HepG2 (cell line): Measurements from ENCODE around the gene TTC16. TPM values are rescaled to one million over a fixed set of nuclear protein-coding genes. Genes with fewer than 3 reads are reported as not detected.

ENCODE experiments used
- EED ChIP-seq: sonication (generic); formaldehyde crosslinking; IDR thresholded peaks from 2 replicates; pipeline ENCODE4 v1.5.0; 2020; ENCODE audit warnings: mild to moderate bottlenecking, missing genetic modification reagents
- HDAC1 ChIP-seq: sonication (generic); formaldehyde crosslinking; IDR thresholded peaks from 2 replicates; pipeline ENCODE4 v1.5.1; 2020; ENCODE audit warnings: mild to moderate bottlenecking, missing genetic modification reagents
- HMGXB3 ChIP-seq: sonication (generic); formaldehyde crosslinking; IDR thresholded peaks from 2 replicates; pipeline ENCODE4 v1.4.0; 2020; ENCODE audit warnings: missing genetic modification reagents, borderline replicate concordance
- HNRNPH1 ChIP-seq: fragments of 200-400 bp; formaldehyde crosslinking; optimal IDR thresholded peaks from 2 replicates; pipeline ENCODE3; 2017; ENCODE audit warnings: mild to moderate bottlenecking, low read depth, low read length
- KAT2B ChIP-seq: fragments of 150-350 bp; IDR thresholded peaks from 2 replicates; pipeline ENCODE4 v1.6.1; 2014; ENCODE audit warnings: low read depth, low read length, borderline replicate concordance
- KDM3A ChIP-seq: IDR thresholded peaks from 2 replicates; pipeline ENCODE4 v1.6.1; 2018; ENCODE audit warnings: low read depth, missing compliant biosample characterization
- KLF9 ChIP-seq: IDR thresholded peaks from 2 replicates; pipeline ENCODE4 v1.6.1; 2016; ENCODE audit warnings: low read depth
- MATR3 ChIP-seq: sonication (generic); formaldehyde crosslinking; IDR thresholded peaks from 2 replicates; pipeline ENCODE4 v1.4.0; 2020; ENCODE audit warnings: missing genetic modification reagents
- NFKBIZ ChIP-seq: IDR thresholded peaks from 2 replicates; pipeline ENCODE4 v1.6.1; 2018; ENCODE audit warnings: missing genetic modification reagents, missing compliant biosample characterization
- NR2C2 ChIP-seq: sonication (generic); formaldehyde crosslinking; IDR thresholded peaks from 2 replicates; pipeline ENCODE4 v1.4.0; 2020; ENCODE audit warnings: missing genetic modification reagents, mild to moderate bottlenecking, moderate library complexity, borderline replicate concordance
- TERF1 ChIP-seq: sonication (generic); formaldehyde crosslinking; IDR thresholded peaks from 2 replicates; pipeline ENCODE4 v1.8.0; 2022; ENCODE audit warnings: mild to moderate bottlenecking, missing genetic modification reagents, moderate library complexity
- USF2 ChIP-seq, 2 experiments: sonication (generic) in 1 of 2; formaldehyde crosslinking in 1 of 2; IDR thresholded peaks; 2 replicates each; pipeline versions ENCODE4 v1.5.1 to v1.6.1; 2011 to 2020; ENCODE audit warnings: borderline replicate concordance in 1 of 2, low read depth in 1 of 2, low read length in 1 of 2, mild to moderate bottlenecking in 1 of 2, missing genetic modification reagents in 1 of 2, moderate library complexity in 1 of 2
- ZFP37 ChIP-seq: sonication (generic); formaldehyde crosslinking; IDR thresholded peaks from 2 replicates; pipeline ENCODE4 v1.4.0; 2020; ENCODE audit warnings: missing genetic modification reagents, borderline replicate concordance
- ZNF280D ChIP-seq: sonication (generic); formaldehyde crosslinking; IDR thresholded peaks from 2 replicates; pipeline ENCODE4 v1.5.1; 2020; ENCODE audit warnings: mild to moderate bottlenecking, missing genetic modification reagents
- ZNF547 ChIP-seq: sonication (generic); formaldehyde crosslinking; IDR thresholded peaks from 2 replicates; pipeline ENCODE4 v1.5.1; 2020; ENCODE audit warnings: mild to moderate bottlenecking, missing genetic modification reagents
- ZNF562 ChIP-seq: sonication (generic); formaldehyde crosslinking; IDR thresholded peaks from 2 replicates; pipeline ENCODE4 v1.8.0; 2022; ENCODE audit warnings: missing genetic modification reagents, borderline replicate concordance
- polyA plus RNA-seq, 8 experiments: library from polyadenylated mRNA; depleted of rRNA in 3 of 8; stranded (reverse) in 7 of 8; unstranded in 1 of 8; fragments of >200 nt; fragmentation: Illumina TruSeq in 4 of 8; extraction: Trizol in 4 of 8; gene quantifications; 2 replicates each; pipeline versions ENCODE4 v1.2.1 to v1.2.3, GENCODE V29; 2011 to 2016; ENCODE audit warnings: low read depth in 4 of 8, missing spikeins in 1 of 8, mixed read lengths in 1 of 8; ENCODE audit not compliant: insufficient read depth in 1 of 8
- total RNA-seq, 5 experiments: library from RNA; depleted of rRNA; stranded (reverse); fragments of >200 nt; fragmentation: Illumina TruSeq; extraction: Trizol; gene quantifications; 2 replicates each; pipeline ENCODE4 v1.2.3, GENCODE V29; 2016; ENCODE audit warnings: low read depth in 1 of 5

The TTC16 gene
- total and polyA plus RNA-seq, 2 of the 13 experiments (the other 11 are each of a cell fraction or from before 2014, with no cell fraction given), result not detected

GRCh38 chr9:127715470-127716337 lies at the start of gene TTC16, which contains the start of gene PTRH1 (continued):
- peak; percentile 97 for TF ChIP-seq HDAC1
- no peak; the same call in 1 of the 2 replicates for TF ChIP-seq ZNF547 (CRISPR knock-in tag)
- no peak for TF ChIP-seq TERF1 (CRISPR knock-in tag)
- 0 out of 2 replicates have a peak, but pooled peaks have one; percentile 29 for TF ChIP-seq KDM3A
- peak; percentile 86 for TF ChIP-seq KLF9 (CRISPR knock-in tag)
- 0 out of 2 replicates have a peak, but pooled peaks have one; percentile 27 for TF ChIP-seq ZFP37 (CRISPR knock-in tag)
- 0 out of 2 replicates have a peak, but pooled peaks have one; percentile 18 for TF ChIP-seq NFKBIZ (CRISPR knock-in tag)
- no peak for TF ChIP-seq HNRNPH1
- peak; percentile 6; the same call in 1 of the 2 replicates for TF ChIP-seq ZNF280D (CRISPR knock-in tag)
- no peak for TF ChIP-seq USF2 (IDR thresholded peaks at IDR 0.05; ENCODE audit: low read depth, low read length)
- no peak for TF ChIP-seq USF2 (CRISPR knock-in tag; IDR thresholded peaks at IDR 0.05; ENCODE audit: borderline replicate concordance)
- TF ChIP-seq NR2C2 (CRISPR knock-in tag), result peak; percentile 80
- no peak for TF ChIP-seq MATR3 (CRISPR knock-in tag)
- no peak for TF ChIP-seq ZNF562 (CRISPR knock-in tag)
- no peak for TF ChIP-seq KAT2B
- TF ChIP-seq HMGXB3 (CRISPR knock-in tag), result peak; percentile 98
- 0 out of 2 replicates have a peak, but pooled peaks have one; percentile 44 for TF ChIP-seq EED (CRISPR knock-in tag)
